DOHH2 (cell line): Measurements from ENCODE around the gene ATP5F1B.

Source experiments
- CTCF ChIP-seq: fragments of 200-600 bp; sonication (generic); IDR thresholded peaks from one replicate; pipeline ENCODE4 v1.5.1; 2014; ENCODE audit warnings: antibody characterized with exemption, mild to moderate bottlenecking, low read depth, low read length; ENCODE audit not compliant: poor library complexity, severe bottlenecking
- EZH2phosphoT487 ChIP-seq: fragments of 200-600 bp; sonication (generic); IDR thresholded peaks from 2 replicates; pipeline ENCODE4 v1.6.1; 2017; ENCODE audit warnings: borderline replicate concordance, mild to moderate bottlenecking, antibody characterized with exemption, low read length, moderate library complexity, mixed read lengths

GRCh38 chr12:56599797-56600196 is 46.0 kb downstream of the ATP5F1B start:
- TF ChIP-seq CTCF (no peak), EZH2phosphoT487 (no peak)
